Mesothelial cell of epicardium (in vitro differentiated cells): Measurements from ENCODE around the gene POLD1. TPM values are rescaled to one million over a fixed set of nuclear protein-coding genes. Genes with fewer than 3 reads are reported as not detected.

ENCODE experiments used
- DNase-seq, 2 experiments: peaks; one replicate each; pipeline ENCODE4 v3.0.0; 2021; ENCODE audit warnings: low spot score in 2 of 2; ENCODE audit not compliant: unreplicated experiment in 2 of 2
- H3K27ac Mint-ChIP-seq: 2 replicates; pipeline ENCODE4 v1.8.0; 2021; ENCODE audit warnings: mixed read lengths
- H3K27me3 Mint-ChIP-seq: 2 replicates; pipeline ENCODE4 v1.8.0; 2021; ENCODE audit warnings: low read depth, mixed read lengths
- H3K36me3 Mint-ChIP-seq: 2 replicates; pipeline ENCODE4 v1.8.0; 2021; ENCODE audit warnings: mixed read lengths
- H3K4me1 Mint-ChIP-seq: 2 replicates; pipeline ENCODE4 v1.8.0; 2021; ENCODE audit warnings: mixed read lengths
- H3K4me3 Mint-ChIP-seq: 2 replicates; pipeline ENCODE4 v1.8.0; 2021; ENCODE audit warnings: mild to moderate bottlenecking, moderate library complexity, mixed read lengths
- H3K9me3 Mint-ChIP-seq: 2 replicates; pipeline ENCODE4 v1.8.0; 2021; ENCODE audit warnings: mixed read lengths
- total RNA-seq: library from RNA; stranded (reverse); gene quantifications from 3 replicates; pipeline ENCODE4 v1.2.1, GENCODE V29; 2021
- TF ChIP-seq, protein P1 (sequence below): fragments of 200-600 bp; sonication (generic); IDR thresholded peaks from one replicate; pipeline ENCODE4 v1.5.0; 2021; ENCODE audit warnings: antibody characterized with exemption; ENCODE audit not compliant: unreplicated experiment

The POLD1 gene
- total RNA-seq, 1 donor from 2014 or later, result 60.6 TPM

DNA sequence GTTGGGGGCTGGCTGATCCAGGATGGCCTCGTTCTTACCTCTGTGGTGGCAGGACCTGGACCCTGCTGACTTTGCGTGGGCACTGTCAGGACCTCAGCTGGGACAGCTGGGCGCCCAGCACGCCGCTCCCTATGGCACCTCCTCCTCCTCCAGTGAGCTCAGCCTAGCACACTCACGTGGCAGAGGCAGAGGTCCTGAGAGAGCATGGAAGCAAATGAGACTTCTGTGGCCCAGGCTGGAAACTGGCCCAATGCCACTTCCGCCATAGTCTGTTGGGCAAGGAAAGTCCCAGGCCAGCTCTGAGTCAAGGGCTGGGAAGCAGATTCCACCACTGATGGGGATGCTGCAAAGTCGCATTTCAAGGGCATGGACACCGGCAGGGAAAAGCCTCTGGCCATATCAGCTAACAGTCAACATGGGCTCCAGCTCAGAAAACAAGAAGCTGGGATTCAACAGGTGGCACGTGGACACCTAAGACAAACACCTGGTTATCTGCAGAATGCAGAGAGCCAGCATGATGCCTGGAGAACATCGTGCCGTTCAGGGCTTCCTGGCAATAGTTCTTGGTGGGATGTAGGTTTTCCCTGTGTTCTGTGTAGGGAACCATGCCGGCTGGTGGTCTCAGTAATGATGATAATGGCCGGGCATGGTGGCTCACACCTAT lies 65.2 kb downstream of the POLD1 start:
- H3K27me3 Mint-ChIP-seq, result peaks cover 7% of the 10 kb centered on the region
- no peak overlapping the region for H3K4me3 Mint-ChIP-seq
- peaks cover 4% of the 10 kb centered on the region for H3K9me3 Mint-ChIP-seq
- H3K4me1 Mint-ChIP-seq, result no peaks in the 10 kb centered on the region
- DNase-seq, result no peak
- H3K36me3 Mint-ChIP-seq, result no peaks in the 10 kb centered on the region
- TF ChIP-seq, protein P1, sequence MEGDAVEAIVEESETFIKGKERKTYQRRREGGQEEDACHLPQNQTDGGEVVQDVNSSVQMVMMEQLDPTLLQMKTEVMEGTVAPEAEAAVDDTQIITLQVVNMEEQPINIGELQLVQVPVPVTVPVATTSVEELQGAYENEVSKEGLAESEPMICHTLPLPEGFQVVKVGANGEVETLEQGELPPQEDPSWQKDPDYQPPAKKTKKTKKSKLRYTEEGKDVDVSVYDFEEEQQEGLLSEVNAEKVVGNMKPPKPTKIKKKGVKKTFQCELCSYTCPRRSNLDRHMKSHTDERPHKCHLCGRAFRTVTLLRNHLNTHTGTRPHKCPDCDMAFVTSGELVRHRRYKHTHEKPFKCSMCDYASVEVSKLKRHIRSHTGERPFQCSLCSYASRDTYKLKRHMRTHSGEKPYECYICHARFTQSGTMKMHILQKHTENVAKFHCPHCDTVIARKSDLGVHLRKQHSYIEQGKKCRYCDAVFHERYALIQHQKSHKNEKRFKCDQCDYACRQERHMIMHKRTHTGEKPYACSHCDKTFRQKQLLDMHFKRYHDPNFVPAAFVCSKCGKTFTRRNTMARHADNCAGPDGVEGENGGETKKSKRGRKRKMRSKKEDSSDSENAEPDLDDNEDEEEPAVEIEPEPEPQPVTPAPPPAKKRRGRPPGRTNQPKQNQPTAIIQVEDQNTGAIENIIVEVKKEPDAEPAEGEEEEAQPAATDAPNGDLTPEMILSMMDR, result no peak
- no peak overlapping the region for H3K27ac Mint-ChIP-seq

DNA sequence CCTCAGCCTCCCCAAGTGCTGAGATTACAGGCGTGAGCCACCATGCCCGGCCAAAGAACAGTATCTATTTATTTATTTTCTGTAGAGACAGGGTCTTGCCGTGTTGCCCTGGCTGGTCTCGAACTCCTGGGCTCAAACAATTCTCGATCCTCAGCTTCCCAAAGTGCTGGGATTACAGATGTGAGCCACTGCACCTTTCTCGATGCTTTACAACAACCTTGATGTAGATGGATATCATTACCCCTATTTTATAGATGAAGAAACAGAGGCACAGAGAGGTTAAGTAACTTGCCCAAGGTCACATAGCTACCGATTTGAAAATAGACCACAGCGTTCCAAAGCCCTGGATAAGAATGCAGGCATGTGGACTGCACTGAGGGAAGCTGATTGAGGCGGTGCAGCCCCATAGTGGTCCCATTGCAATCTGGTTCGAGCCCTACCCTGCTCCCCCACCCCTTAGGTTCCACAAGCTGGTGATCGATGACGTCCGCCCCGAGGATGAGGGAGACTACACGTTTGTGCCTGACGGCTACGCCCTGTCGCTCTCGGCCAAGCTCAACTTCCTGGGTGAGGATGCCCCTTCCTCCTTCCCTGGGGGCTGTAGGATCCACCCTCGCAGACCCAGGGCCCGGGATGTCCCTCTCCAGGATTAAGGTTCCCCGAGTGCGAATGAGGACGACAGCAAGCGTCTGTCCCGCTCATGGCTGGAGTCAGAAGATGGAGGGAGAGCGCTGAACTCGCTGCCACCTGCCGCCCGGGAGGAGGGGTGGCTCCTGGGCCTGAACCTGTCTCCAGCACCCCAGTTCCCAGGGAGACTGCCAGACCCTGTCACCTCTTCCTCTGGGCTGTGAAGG lies 66.4 kb downstream of the POLD1 start:
- Mint-ChIP-seq H3K9me3 (peaks cover 4% of the 10 kb centered on the region), H3K4me3 (no peak overlapping the region), H3K27ac (no peak overlapping the region), H3K27me3 (peaks cover 4% of the 10 kb centered on the region), H3K4me1 (no peaks in the 10 kb centered on the region), H3K36me3 (no peaks in the 10 kb centered on the region)
- TF ChIP-seq, protein P1, result no peak
- DNase-seq, result no peak

DNA sequence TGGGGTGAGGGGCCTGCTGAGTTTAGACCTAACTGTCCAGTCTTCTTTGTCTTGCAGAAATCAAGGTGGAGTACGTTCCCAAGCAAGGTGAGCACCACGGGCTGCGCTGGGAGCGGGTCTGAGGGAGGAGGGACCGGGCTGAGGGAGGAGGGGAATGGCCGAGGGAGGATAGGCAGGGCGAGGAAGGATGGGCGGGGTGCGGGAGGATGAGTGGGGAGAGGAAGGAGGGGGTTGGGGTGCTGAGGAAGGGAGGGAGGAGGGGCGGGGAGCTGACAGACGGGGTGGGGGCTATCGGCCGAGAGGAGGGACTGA lies 67.0 kb downstream of the POLD1 start:
- H3K4me1 Mint-ChIP-seq, result no peaks in the 10 kb centered on the region
- no peaks in the 10 kb centered on the region for H3K36me3 Mint-ChIP-seq
- no peak overlapping the region for H3K4me3 Mint-ChIP-seq
- TF ChIP-seq, protein P1, result no peak
- no peak for DNase-seq
- no peak overlapping the region for H3K27ac Mint-ChIP-seq
- H3K9me3 Mint-ChIP-seq, result peaks cover 8% of the 10 kb centered on the region
- H3K27me3 Mint-ChIP-seq, result peaks cover 4% of the 10 kb centered on the region

DNA sequence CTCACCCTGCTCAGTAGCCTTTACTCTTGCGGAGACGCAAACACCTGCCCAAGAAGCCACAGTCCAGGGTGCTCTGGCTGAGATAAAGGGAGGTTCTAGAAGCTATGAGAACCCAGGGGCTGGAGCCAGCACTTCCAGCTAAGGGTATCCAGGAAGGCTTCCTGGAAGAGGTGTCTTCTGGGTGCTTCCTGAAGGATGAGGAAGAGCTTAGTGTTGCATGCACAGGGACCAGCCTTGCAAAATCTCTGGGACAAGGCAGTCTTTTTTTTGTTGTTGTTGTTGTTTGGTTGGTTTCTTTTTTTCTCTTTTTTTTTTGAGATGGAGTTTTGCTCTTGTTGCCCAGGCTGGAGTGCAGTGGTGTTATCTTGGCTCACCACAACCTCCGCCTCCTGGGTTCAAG lies 69.1 kb downstream of the POLD1 start:
- H3K27ac Mint-ChIP-seq, result no peak overlapping the region

DNA sequence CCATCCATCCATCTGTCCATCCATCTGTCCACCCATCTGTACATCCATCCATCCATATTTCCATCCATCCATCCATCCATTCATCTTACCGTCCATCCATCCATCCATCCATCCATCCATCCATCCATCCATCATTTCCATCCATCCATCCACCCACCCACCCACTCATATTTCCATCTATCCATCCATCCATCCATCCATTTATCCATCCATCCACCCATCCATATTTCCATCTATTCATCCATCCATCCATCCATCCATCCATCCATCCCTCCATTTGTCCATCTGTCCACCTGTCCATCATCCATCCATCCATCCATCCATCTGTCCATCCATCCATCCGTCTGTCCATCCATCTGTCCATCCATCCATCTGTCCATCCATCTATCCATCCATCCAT lies 71.8 kb downstream of the POLD1 start:
- DNase-seq, result no peak
- no peak overlapping the region for H3K4me3 Mint-ChIP-seq

More for the DNA sequence above, 69.1 kb downstream of the POLD1 start:
- no peaks in the 10 kb centered on the region for H3K4me1 Mint-ChIP-seq
- peaks cover 6% of the 10 kb centered on the region for H3K27me3 Mint-ChIP-seq
- peaks cover 4% of the 10 kb centered on the region for H3K9me3 Mint-ChIP-seq
- H3K36me3 Mint-ChIP-seq, result no peaks in the 10 kb centered on the region
- TF ChIP-seq, protein P1, result no peak
- H3K4me3 Mint-ChIP-seq, result no peak overlapping the region
- DNase-seq, result no peak

More for the DNA sequence above, 71.8 kb downstream of the POLD1 start:
- H3K9me3 Mint-ChIP-seq, result peaks cover 4% of the 10 kb centered on the region
- H3K36me3 Mint-ChIP-seq, result no peaks in the 10 kb centered on the region
- no peak overlapping the region for H3K27ac Mint-ChIP-seq
- peaks cover 5% of the 10 kb centered on the region for H3K4me1 Mint-ChIP-seq
- TF ChIP-seq, protein P1, result no peak
- H3K27me3 Mint-ChIP-seq, result peaks cover 2% of the 10 kb centered on the region
